Panc1 (cell line): ENCODE data around the gene SMOC2. TPM values are rescaled to one million over a fixed set of nuclear protein-coding genes. Genes with fewer than 3 reads are reported as not detected.

Source experiments
- ATAC-seq: fragments of 200-7000 bp; cut with Tn5 transposase; 2 replicates; pipeline ENCODE4 v1.9.1; 2020; ENCODE audit warnings: mild to moderate bottlenecking, moderate library complexity
- BruUV-seq: library from RNA; stranded (reverse); fragments of 400-500 nt; replicated peaks from 2 replicates; lab custom pipeline; 2021; lab: Mats Ljungman, UMichigan
- CTCF ChIA-PET: fragments of 300-600 bp; sonication (Branson Sonifier 250); formaldehyde crosslinking; loops from one replicate; lab custom pipeline; 2022; ENCODE audit warnings: antibody characterized with exemption; lab: Charles Lee
- POLR2A ChIA-PET: fragments of 300-600 bp; sonication (Branson Sonifier 250); formaldehyde crosslinking; loops from one replicate; lab custom pipeline; 2022; ENCODE audit warnings: antibody characterized with exemption; lab: Charles Lee
- DNase-seq: peaks from one replicate; pipeline ENCODE4 v3.0.0-alpha.2; 2010; ENCODE audit warnings: low read depth, low spot score
- H3K27ac ChIP-seq: 2 replicates; pipeline ENCODE4 v1.5.1; 2011; ENCODE audit warnings: mild to moderate bottlenecking, low read length, inconsistent platforms
- H3K27me3 ChIP-seq: fragments of 200-500 bp; sonication (Bioruptor generic); 2 replicates; pipeline ENCODE4 v1.6.0; 2014; ENCODE audit warnings: low read length, inconsistent platforms; ENCODE audit not compliant: control insufficient read depth, insufficient read depth
- H3K36me3 ChIP-seq: fragments of 200-500 bp; sonication (Bioruptor generic); 2 replicates; pipeline ENCODE4 v1.5.1; 2014; ENCODE audit warnings: inconsistent platforms, mild to moderate bottlenecking, low read length, moderate library complexity; ENCODE audit not compliant: control insufficient read depth, insufficient read depth
- H3K4me1 ChIP-seq: 2 replicates; pipeline ENCODE4 v1.5.1; 2011; ENCODE audit warnings: inconsistent platforms, mild to moderate bottlenecking, low read length, moderate library complexity; ENCODE audit not compliant: control insufficient read depth, insufficient read depth
- H3K4me3 ChIP-seq, 2 experiments: 2 replicates each; pipeline ENCODE4 v1.5.1; 2011 to 2012; ENCODE audit warnings: low read depth in 2 of 2, low read length in 2 of 2, mild to moderate bottlenecking in 2 of 2, inconsistent platforms in 1 of 2, moderate library complexity in 1 of 2
- H3K9me3 ChIP-seq: fragments of 200-500 bp; sonication (Bioruptor generic); 2 replicates; pipeline ENCODE4 v1.5.1; 2014; ENCODE audit warnings: low read depth, mild to moderate bottlenecking, inconsistent platforms, low read length, moderate library complexity; ENCODE audit not compliant: control insufficient read depth, insufficient read depth
- POLR2AphosphoS5 ChIP-seq: IDR thresholded peaks from 2 replicates; pipeline ENCODE4 v1.6.1; 2012; ENCODE audit warnings: mild to moderate bottlenecking, low read depth, low read length, moderate library complexity
- SIN3A ChIP-seq: IDR thresholded peaks from 2 replicates; pipeline ENCODE4 v1.6.1; 2012; ENCODE audit warnings: low read depth, mild to moderate bottlenecking, low read length, moderate library complexity, borderline replicate concordance; ENCODE audit not compliant: insufficient read depth
- TCF7L2 ChIP-seq: IDR thresholded peaks from 2 replicates; pipeline ENCODE4 v1.6.1; 2011; ENCODE audit warnings: mild to moderate bottlenecking, low read depth, low read length, inconsistent platforms
- in situ Hi-C: cut with HindIII; loops from 2 replicates; pipeline ENCODE4 v1.10.0; 2016; ENCODE audit warnings: low sequenced_read_pairs, low pct_unique_long_range_greater_than_20kb
- intact Hi-C: fragments of 100-400 bp; cut with micrococcal nuclease; formaldehyde crosslinking; loops from one replicate; pipeline ENCODE4 v1.10.0; 2022; ENCODE audit not compliant: unreplicated experiment
- total RNA-seq: library from RNA; stranded (reverse); gene quantifications from one replicate; pipeline ENCODE4 v1.2.1, GENCODE V29; 2021; ENCODE audit not compliant: unreplicated experiment
- TF ChIP-seq, protein P1 (sequence below), 2 experiments: IDR thresholded peaks; 2 replicates each; pipeline ENCODE4 v1.6.1; 2011 to 2012; ENCODE audit warnings: low read depth in 2 of 2, control low read depth in 1 of 2, low read length in 1 of 2, mild to moderate bottlenecking in 1 of 2, moderate library complexity in 1 of 2; ENCODE audit not compliant: insufficient read depth in 1 of 2
- TF ChIP-seq, protein P2 (sequence below): fragments of 450-650 bp; IDR thresholded peaks from 2 replicates; pipeline ENCODE4 v1.5.1; 2017; ENCODE audit warnings: mild to moderate bottlenecking

SMOC2 gene
- total RNA-seq, 1 experiment from 2014 or later, result 0.13 TPM

DNA sequence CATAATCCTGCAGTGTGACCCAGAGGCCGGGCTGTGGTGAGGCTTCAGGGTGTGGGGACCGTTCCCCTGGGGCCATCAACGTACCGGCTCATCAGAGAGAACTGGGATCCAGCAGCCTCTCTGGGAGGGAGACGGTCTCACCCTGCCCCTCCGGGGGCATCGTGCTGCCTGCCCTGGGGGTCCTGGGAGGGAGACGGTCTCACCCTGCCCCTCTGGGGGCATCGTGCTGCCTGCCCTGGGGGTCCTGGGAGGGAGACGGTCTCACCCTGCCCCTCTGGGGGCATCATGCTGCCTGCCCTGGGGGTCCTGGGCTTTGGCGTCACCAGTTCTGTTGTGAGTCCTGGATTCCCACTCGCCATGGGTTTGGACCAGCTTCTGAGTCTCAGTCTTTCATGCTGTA lies 17.1 kb downstream of the SMOC2 start:
- no peak for TF ChIP-seq SIN3A
- no peak for TF ChIP-seq POLR2AphosphoS5
- TF ChIP-seq, protein P1, sequence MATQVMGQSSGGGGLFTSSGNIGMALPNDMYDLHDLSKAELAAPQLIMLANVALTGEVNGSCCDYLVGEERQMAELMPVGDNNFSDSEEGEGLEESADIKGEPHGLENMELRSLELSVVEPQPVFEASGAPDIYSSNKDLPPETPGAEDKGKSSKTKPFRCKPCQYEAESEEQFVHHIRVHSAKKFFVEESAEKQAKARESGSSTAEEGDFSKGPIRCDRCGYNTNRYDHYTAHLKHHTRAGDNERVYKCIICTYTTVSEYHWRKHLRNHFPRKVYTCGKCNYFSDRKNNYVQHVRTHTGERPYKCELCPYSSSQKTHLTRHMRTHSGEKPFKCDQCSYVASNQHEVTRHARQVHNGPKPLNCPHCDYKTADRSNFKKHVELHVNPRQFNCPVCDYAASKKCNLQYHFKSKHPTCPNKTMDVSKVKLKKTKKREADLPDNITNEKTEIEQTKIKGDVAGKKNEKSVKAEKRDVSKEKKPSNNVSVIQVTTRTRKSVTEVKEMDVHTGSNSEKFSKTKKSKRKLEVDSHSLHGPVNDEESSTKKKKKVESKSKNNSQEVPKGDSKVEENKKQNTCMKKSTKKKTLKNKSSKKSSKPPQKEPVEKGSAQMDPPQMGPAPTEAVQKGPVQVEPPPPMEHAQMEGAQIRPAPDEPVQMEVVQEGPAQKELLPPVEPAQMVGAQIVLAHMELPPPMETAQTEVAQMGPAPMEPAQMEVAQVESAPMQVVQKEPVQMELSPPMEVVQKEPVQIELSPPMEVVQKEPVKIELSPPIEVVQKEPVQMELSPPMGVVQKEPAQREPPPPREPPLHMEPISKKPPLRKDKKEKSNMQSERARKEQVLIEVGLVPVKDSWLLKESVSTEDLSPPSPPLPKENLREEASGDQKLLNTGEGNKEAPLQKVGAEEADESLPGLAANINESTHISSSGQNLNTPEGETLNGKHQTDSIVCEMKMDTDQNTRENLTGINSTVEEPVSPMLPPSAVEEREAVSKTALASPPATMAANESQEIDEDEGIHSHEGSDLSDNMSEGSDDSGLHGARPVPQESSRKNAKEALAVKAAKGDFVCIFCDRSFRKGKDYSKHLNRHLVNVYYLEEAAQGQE (IDR thresholded peaks at IDR 0.05; ENCODE audit: insufficient read depth in 1 of 2, low read depth in 2 of 2, low read length in 1 of 2), result no peak
- TF ChIP-seq, protein P2, sequence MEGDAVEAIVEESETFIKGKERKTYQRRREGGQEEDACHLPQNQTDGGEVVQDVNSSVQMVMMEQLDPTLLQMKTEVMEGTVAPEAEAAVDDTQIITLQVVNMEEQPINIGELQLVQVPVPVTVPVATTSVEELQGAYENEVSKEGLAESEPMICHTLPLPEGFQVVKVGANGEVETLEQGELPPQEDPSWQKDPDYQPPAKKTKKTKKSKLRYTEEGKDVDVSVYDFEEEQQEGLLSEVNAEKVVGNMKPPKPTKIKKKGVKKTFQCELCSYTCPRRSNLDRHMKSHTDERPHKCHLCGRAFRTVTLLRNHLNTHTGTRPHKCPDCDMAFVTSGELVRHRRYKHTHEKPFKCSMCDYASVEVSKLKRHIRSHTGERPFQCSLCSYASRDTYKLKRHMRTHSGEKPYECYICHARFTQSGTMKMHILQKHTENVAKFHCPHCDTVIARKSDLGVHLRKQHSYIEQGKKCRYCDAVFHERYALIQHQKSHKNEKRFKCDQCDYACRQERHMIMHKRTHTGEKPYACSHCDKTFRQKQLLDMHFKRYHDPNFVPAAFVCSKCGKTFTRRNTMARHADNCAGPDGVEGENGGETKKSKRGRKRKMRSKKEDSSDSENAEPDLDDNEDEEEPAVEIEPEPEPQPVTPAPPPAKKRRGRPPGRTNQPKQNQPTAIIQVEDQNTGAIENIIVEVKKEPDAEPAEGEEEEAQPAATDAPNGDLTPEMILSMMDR, result no peak
- DNase-seq (no peak), ATAC-seq (no peak)
- Histone ChIP-seq H3K4me1 (no peaks in the 10 kb centered on the region), H3K9me3 (no peaks in the 10 kb centered on the region), H3K27me3 (peaks cover 35% of the 10 kb centered on the region), H3K4me3 (no peak overlapping the region), H3K27ac (no peak overlapping the region), H3K36me3 (no peaks in the 10 kb centered on the region)
- CTCF ChIA-PET, result no interaction called here
- POLR2A ChIA-PET, result no interaction called here
- no TSS peak for BruUV-seq
- intact Hi-C loops (loop anchor here (10.0 kb wide), 1 partner anchor 427 kb away; no protein-coding TSS in a partner anchor), in situ Hi-C loops (no loop called here)

DNA sequence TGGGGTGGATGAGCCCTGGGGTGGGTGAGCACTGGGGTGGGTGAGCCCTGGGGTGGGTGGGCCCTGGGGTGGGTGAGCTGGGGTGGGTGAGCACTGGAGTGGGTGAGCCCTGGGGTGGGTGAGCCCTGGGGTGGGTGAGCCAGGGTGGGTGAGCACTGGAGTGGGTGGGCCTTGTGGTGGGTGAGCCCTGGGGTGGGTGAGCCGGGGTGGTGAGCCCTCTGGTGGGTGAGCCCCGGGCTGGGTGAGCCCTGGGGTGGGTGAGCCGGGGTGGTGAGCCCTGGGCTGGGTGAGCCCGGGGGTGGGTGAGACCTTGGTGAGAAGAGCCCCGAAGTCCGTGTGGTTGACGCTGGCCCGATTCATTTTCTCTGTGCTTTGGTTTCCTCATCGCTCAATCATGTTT lies 18.6 kb downstream of the SMOC2 start:
- in situ Hi-C loops (no loop called here), intact Hi-C loops (loop anchor here (10.0 kb wide), 1 partner anchor 425 kb away; no protein-coding TSS in a partner anchor)
- DNase-seq (no peak), ATAC-seq (no peak)
- ChIA-PET POLR2A (no interaction called here), CTCF (no interaction called here)
- TF ChIP-seq, protein P1 (IDR thresholded peaks at IDR 0.05; ENCODE audit: insufficient read depth in 1 of 2, low read depth in 2 of 2, low read length in 1 of 2), result no peak
- TF ChIP-seq, protein P2, result no peak
- no peak for TF ChIP-seq SIN3A
- TF ChIP-seq POLR2AphosphoS5, result no peak
- no peak for TF ChIP-seq TCF7L2
- Histone ChIP-seq H3K36me3 (no peaks in the 10 kb centered on the region), H3K4me1 (no peaks in the 10 kb centered on the region), H3K27me3 (peaks cover 29% of the 10 kb centered on the region), H3K4me3 (no peak overlapping the region), H3K9me3 (no peaks in the 10 kb centered on the region), H3K27ac (no peak overlapping the region)
- BruUV-seq, result no TSS peak
